ENCODE results near the gene DCXR.

The DCXR gene

GRCh38 chr17:82028966-82029365, 8.5 kb downstream of the DCXR start:
- H3K27ac Mint-ChIP-seq: no peak overlapping the region
- H3K27me3 Mint-ChIP-seq: peaks cover 36% of the 10 kb centered on the region
- peaks cover 12% of the 10 kb centered on the region for H3K36me3 Mint-ChIP-seq
- no peak for ATAC-seq
- H3K4me1 Mint-ChIP-seq: peaks cover 20% of the 10 kb centered on the region
- H3K4me3 Mint-ChIP-seq: peak overlapping the region; percentile 64
- no peaks in the 10 kb centered on the region for H3K9me3 Mint-ChIP-seq

- peaks cover 36% of the 10 kb centered on the region for H3K27me3 Mint-ChIP-seq
- ATAC-seq: no peak
- H3K4me1 Mint-ChIP-seq: peaks cover 25% of the 10 kb centered on the region
- H3K36me3 Mint-ChIP-seq: peaks cover 12% of the 10 kb centered on the region
- no peak overlapping the region for H3K4me3 Mint-ChIP-seq
- H3K9me3 Mint-ChIP-seq: no peaks in the 10 kb centered on the region
- no peak overlapping the region for H3K27ac Mint-ChIP-seq
Observed at GRCh38 chr17:82028246-82028645, 9.3 kb downstream of the DCXR start.

- no peaks in the 10 kb centered on the region for H3K9me3 Mint-ChIP-seq
- H3K27ac Mint-ChIP-seq: no peak overlapping the region
- peaks cover 12% of the 10 kb centered on the region for H3K36me3 Mint-ChIP-seq
- H3K4me3 Mint-ChIP-seq: no peak overlapping the region
- H3K4me1 Mint-ChIP-seq: peaks cover 41% of the 10 kb centered on the region
- no peak for ATAC-seq
- H3K27me3 Mint-ChIP-seq: peaks cover 36% of the 10 kb centered on the region
Observed at GRCh38 chr17:82025401-82026107, 11.9 kb downstream of the DCXR start.

GRCh38 chr17:82024859-82025258, 12.6 kb downstream of the DCXR start:
- ATAC-seq: no peak
- peaks cover 12% of the 10 kb centered on the region for H3K36me3 Mint-ChIP-seq

GRCh38 chr17:82023447-82024241, 13.9 kb downstream of the DCXR start:
- peaks cover 24% of the 10 kb centered on the region for H3K27me3 Mint-ChIP-seq
- peak overlapping the region; percentile 64 for H3K27ac Mint-ChIP-seq
- ATAC-seq: peak; percentile 0
- peaks cover 35% of the 10 kb centered on the region for H3K4me1 Mint-ChIP-seq
- H3K36me3 Mint-ChIP-seq: peaks cover 17% of the 10 kb centered on the region
- no peaks in the 10 kb centered on the region for H3K9me3 Mint-ChIP-seq
- peak overlapping the region; percentile 86 for H3K4me3 Mint-ChIP-seq

More at GRCh38 chr17:82024859-82025258, 12.6 kb downstream of the DCXR start:
- peaks cover 35% of the 10 kb centered on the region for H3K27me3 Mint-ChIP-seq
- no peak overlapping the region for H3K4me3 Mint-ChIP-seq
- peaks cover 43% of the 10 kb centered on the region for H3K4me1 Mint-ChIP-seq
- H3K27ac Mint-ChIP-seq: no peak overlapping the region
- no peaks in the 10 kb centered on the region for H3K9me3 Mint-ChIP-seq

- Mint-ChIP-seq H3K27me3 (peaks cover 24% of the 10 kb centered on the region), H3K36me3 (peaks cover 17% of the 10 kb centered on the region), H3K27ac (peak within 1 kb of the TSS; percentile 64), H3K9me3 (no peaks in the 10 kb centered on the region), H3K4me1 (peaks cover 35% of the 10 kb centered on the region), H3K4me3 (peak within 1 kb of the TSS; percentile 86)
- ATAC-seq: peak; percentile 98
Observed at GRCh38 chr17:82022981-82023446, 14.5 kb downstream of the DCXR start, which contains the start of gene LRRC45. Gene LRRC45 (plus strand): TSS chr17:82023305. CDS start chr17:82023644, 339 bp downstream.

- no peak for ATAC-seq
- Mint-ChIP-seq H3K4me1 (peaks cover 35% of the 10 kb centered on the region), H3K9me3 (no peaks in the 10 kb centered on the region), H3K27ac (peak within 1 kb of the TSS; percentile 64), H3K36me3 (peaks cover 13% of the 10 kb centered on the region), H3K4me3 (peak within 1 kb of the TSS; percentile 86), H3K27me3 (peaks cover 18% of the 10 kb centered on the region)
Observed at GRCh38 chr17:82022310-82022980, 15.1 kb downstream of the DCXR start, which contains the start of gene CENPX. Gene CENPX (minus strand): TSS chr17:82022878. CDS start chr17:82022861, 17 bp downstream.

GRCh38 chr17:82021900-82022309, 15.6 kb downstream of the DCXR start:
- ATAC-seq: no peak
- peaks cover 7% of the 10 kb centered on the region for H3K36me3 Mint-ChIP-seq
- peaks cover 12% of the 10 kb centered on the region for H3K27me3 Mint-ChIP-seq
- no peaks in the 10 kb centered on the region for H3K9me3 Mint-ChIP-seq
- peaks cover 35% of the 10 kb centered on the region for H3K4me1 Mint-ChIP-seq
- peak overlapping the region; percentile 64 for H3K27ac Mint-ChIP-seq
- peak overlapping the region; percentile 86 for H3K4me3 Mint-ChIP-seq

GRCh38 chr17:82021107-82021899, 16.2 kb downstream of the DCXR start:
- ATAC-seq: no peak
- peaks cover 8% of the 10 kb centered on the region for H3K27me3 Mint-ChIP-seq
- no peaks in the 10 kb centered on the region for H3K9me3 Mint-ChIP-seq
- peak overlapping the region; percentile 86 for H3K4me3 Mint-ChIP-seq
- peaks cover 35% of the 10 kb centered on the region for H3K4me1 Mint-ChIP-seq
- H3K27ac Mint-ChIP-seq: peak overlapping the region; percentile 64
- peaks cover 5% of the 10 kb centered on the region for H3K36me3 Mint-ChIP-seq

GRCh38 chr17:82020572-82021106, 16.9 kb downstream of the DCXR start:
- H3K36me3 Mint-ChIP-seq: peaks cover 5% of the 10 kb centered on the region
- no peak overlapping the region for H3K27ac Mint-ChIP-seq
- no peak overlapping the region for H3K4me3 Mint-ChIP-seq
- H3K9me3 Mint-ChIP-seq: no peaks in the 10 kb centered on the region
- peaks cover 2% of the 10 kb centered on the region for H3K27me3 Mint-ChIP-seq
- peaks cover 35% of the 10 kb centered on the region for H3K4me1 Mint-ChIP-seq
- ATAC-seq: no peak

GRCh38 chr17:82019690-82020571, 17.6 kb downstream of the DCXR start:
- Mint-ChIP-seq H3K36me3 (peaks cover 5% of the 10 kb centered on the region), H3K4me1 (peaks cover 35% of the 10 kb centered on the region), H3K27ac (no peak overlapping the region), H3K4me3 (peak overlapping the region; percentile 26), H3K9me3 (no peaks in the 10 kb centered on the region), H3K27me3 (no peaks in the 10 kb centered on the region)
- no peak for ATAC-seq

GRCh38 chr17:82018989-82019689, 18.4 kb downstream of the DCXR start:
- H3K4me3 Mint-ChIP-seq: no peak overlapping the region
- peaks cover 5% of the 10 kb centered on the region for H3K36me3 Mint-ChIP-seq
- H3K4me1 Mint-ChIP-seq: peaks cover 33% of the 10 kb centered on the region
- H3K27me3 Mint-ChIP-seq: no peaks in the 10 kb centered on the region
- ATAC-seq: no peak
- H3K9me3 Mint-ChIP-seq: no peaks in the 10 kb centered on the region
- no peak overlapping the region for H3K27ac Mint-ChIP-seq
